HG03575 (cell line): ENCODE results near the gene PIGZ.

Experiments
- ATAC-seq: cut with Tn5 transposase; IDR thresholded peaks from one replicate; pipeline ENCODE4 v1.9.1; 2021; ENCODE audit not compliant: unreplicated experiment, insufficient number of reproducible peaks, low FRiP score; ENCODE audit errors: extremely low read depth

Gene PIGZ

DNA sequence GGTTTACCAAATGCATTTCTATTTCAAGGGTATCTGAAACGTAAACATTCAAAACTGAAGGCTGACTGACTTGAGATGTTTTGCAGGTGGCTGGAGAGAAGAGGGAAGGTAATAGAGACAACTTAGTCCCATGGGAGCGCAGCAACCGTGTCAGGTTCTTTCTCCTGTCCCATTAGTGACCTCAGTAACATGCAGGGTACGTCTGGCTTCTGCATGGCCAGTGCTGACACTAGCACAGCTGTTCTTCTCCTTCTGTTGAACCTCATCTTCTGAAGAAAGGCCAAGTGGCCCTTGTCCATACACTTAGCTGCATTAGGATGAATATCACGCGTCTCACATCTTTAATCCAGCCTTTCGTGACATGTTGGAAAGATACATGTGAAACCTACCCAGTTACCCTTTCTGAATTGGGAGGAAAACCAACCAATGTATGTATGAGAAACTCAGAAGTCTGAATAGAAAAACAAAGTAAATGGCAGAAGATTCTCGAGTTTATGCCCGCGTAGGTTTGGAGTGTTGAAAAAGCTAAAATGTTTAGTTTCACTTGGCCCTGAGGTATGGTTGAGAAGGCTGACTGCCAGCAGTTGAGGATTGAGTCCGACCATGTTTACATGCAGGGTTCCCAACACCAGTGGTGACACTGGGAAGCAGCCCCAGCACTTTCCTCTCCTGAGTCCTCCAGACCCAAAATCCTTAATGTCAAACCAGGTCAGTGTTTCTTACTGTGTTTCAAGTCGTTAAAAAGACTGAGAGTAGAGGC lies 36.6 kb downstream of the PIGZ start:
- no peak for ATAC-seq

GRCh38 chr3:196931157-196931556 lies 37.5 kb downstream of the PIGZ start:
- no peak for ATAC-seq

GRCh38 chr3:196927571-196928453 lies 40.8 kb downstream of the PIGZ start:
- no peak for ATAC-seq

DNA sequence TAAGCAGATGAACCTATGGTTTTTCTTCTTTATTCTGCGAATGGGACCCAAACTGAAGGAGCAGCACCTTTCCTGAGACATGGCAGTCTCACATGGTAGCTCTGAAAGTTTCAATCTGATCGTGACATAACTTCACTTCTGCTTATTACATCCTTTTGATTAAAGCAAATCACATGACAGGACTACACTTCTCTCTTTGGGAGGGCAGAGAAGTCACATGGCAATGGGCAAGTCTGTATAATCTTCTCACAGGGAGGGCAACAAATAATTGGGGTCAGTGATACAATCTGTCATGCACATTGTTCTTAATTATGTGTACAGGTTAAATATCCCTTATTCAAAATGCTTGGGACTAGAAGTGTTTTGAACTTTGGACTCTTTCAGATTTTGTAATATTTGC lies 47.9 kb downstream of the PIGZ start:
- no peak for ATAC-seq

DNA sequence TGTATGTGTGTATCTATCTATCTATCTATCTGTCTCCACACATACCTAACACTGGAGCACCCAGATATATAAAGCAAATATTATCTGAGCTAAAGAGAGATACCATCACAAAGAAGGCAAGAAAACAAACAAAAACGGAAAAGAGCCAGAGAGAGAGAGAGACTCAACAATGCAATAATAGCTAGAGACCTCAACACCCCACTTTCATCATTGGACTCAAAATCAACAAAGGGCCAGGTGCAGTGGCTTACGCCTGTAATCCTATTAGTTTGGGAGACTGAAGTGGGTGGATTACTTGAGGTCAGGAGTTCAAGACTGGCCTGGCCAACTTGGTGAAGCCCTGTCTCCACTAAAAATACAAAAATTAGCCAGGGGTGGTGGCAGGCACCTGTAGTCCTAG lies 49.7 kb downstream of the PIGZ start:
- ATAC-seq = no peak

GRCh38 chr3:196916995-196917394 lies 51.6 kb downstream of the PIGZ start:
- ATAC-seq = no peak

DNA sequence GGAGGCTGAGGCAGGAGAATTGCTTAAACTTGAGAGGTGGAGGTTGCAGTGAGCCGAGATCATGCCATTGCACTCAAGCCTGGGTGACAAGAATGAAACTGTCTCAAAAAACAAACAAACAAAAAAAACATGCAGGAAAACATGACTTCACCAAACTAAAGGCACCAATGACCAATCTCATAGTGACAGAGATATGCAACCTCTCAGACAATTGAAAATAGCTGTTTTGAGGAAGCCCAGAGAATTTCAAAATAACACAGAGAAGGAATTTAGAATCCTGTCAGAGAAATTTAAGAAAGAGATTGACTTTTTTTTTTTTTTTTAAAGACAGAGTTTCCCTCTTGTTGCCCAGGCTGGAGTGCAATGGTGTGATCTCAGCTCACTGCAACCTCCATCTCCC lies 52.4 kb downstream of the PIGZ start:
- ATAC-seq = no peak

GRCh38 chr3:196915375-196915774 lies 53.3 kb downstream of the PIGZ start:
- no peak for ATAC-seq

- no peak for ATAC-seq
Observed at GRCh38 chr3:196914866-196915265, 53.8 kb downstream of the PIGZ start.

DNA sequence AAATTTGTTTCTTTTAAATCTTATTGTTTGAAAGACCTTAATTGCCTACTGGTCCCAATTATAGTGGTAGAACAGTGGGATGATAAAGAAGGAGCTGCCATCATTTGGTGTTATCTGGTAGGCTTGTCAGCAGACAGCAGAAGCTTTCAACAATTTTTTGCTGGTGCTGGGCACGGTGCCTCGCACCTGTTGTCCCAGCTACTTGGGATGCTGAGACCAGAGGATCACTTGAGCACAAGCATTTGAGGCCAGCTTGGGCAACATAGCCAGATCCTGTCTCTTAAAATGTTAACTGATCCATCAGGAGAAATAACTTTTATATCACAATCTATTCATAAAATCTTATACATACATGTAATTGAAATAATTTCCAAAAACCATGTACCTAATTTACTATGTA lies 64.9 kb downstream of the PIGZ start:
- ATAC-seq = no peak

DNA sequence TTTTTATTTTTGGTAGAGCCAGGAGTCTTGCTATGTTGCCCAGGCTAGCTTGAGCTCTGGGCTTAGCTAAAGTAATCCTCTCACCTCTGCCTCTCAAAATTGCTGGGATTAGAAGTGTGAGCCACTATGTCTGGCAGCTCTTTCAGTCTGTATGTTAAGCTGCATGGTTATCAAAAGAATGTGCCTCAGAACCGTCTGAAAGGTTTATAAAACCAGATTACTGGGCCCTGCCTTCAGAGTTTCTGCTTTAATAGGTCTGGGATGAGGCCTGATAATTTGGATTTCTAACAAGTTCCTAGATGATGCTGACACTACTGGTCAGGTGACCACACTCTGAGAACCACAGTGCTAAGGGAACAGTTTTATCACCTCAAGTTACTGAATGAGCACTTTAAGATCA lies 66.3 kb downstream of the PIGZ start:
- ATAC-seq = no peak

DNA sequence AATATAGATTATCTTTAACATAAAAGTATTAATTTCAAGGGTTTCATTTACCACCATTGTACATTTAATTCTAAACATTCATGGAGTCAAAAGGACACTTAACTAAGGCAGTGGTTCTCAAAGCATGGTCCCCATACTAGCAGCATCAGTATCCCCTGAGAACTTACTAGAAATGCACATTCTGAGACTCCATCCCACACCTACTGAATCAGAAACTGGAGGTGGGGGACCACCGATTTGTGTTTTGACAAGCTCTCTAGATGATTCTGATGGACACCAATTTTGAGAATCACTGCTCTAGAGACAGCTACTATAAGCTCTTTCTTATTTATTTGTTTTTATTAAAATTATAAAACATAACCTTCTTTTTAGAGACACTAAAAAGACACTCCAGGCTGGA lies 66.9 kb downstream of the PIGZ start:
- ATAC-seq = no peak
